Activated CD8-positive, alpha-beta T cell treated with anti-CD3 and anti-CD28 coated beads, Interleukin-2, amount 10 ng/mL, durations not matched to agents 7 days and 5 days (primary cell): ENCODE results near the gene FUT4. TPM values are rescaled to one million over a fixed set of nuclear protein-coding genes. Genes with fewer than 3 reads are reported as not detected.
"Not testable (repeated sequence)": the region's sequence is repeated elsewhere in the genome, so short reads cannot be mapped to it uniquely, and the experiment has no call there.

Experiments
- ATAC-seq: fragments of 150-1000 bp; cut with Tn5 transposase; one replicate; pipeline ENCODE4 v1.10.0; 2021; ENCODE audit warnings: moderate library complexity
- CTCF ChIA-PET: fragments of 350-600 bp; sonication (Branson Sonifier 250); formaldehyde crosslinking; loops from one replicate; lab custom pipeline; 2021; ENCODE audit warnings: antibody characterized with exemption; lab: Charles Lee
- POLR2A ChIA-PET: fragments of 350-600 bp; sonication (Branson Sonifier 250); formaldehyde crosslinking; loops from one replicate; lab custom pipeline; 2021; ENCODE audit warnings: antibody characterized with exemption; lab: Charles Lee
- DNase-seq: peaks from one replicate; pipeline ENCODE4 v3.0.0-alpha.2; 2020
- H3K27ac Mint-ChIP-seq: one replicate; pipeline ENCODE4 v1.8.0; 2021; ENCODE audit warnings: mild to moderate bottlenecking, mixed read lengths
- H3K27me3 Mint-ChIP-seq: one replicate; pipeline ENCODE4 v1.8.0; 2021; ENCODE audit warnings: low read depth, mixed read lengths
- H3K36me3 Mint-ChIP-seq: one replicate; pipeline ENCODE4 v1.8.0; 2021; ENCODE audit warnings: low read depth, mixed read lengths
- H3K4me1 Mint-ChIP-seq: one replicate; pipeline ENCODE4 v1.8.0; 2021; ENCODE audit warnings: low read depth, mixed read lengths
- H3K4me3 Mint-ChIP-seq: one replicate; pipeline ENCODE4 v1.8.0; 2021; ENCODE audit warnings: mild to moderate bottlenecking, mixed read lengths
- H3K9me3 Mint-ChIP-seq: one replicate; pipeline ENCODE4 v1.8.0; 2022; ENCODE audit warnings: mixed read lengths; ENCODE audit not compliant: insufficient read depth
- total RNA-seq, 2 experiments: library from RNA; stranded (reverse); gene quantifications; one replicate each; pipeline ENCODE4 v1.2.3, GENCODE V29; 2021

FUT4 gene
- total RNA-seq, 2 experiments from 2014 or later: 6.5 to 7.0 TPM

DNA sequence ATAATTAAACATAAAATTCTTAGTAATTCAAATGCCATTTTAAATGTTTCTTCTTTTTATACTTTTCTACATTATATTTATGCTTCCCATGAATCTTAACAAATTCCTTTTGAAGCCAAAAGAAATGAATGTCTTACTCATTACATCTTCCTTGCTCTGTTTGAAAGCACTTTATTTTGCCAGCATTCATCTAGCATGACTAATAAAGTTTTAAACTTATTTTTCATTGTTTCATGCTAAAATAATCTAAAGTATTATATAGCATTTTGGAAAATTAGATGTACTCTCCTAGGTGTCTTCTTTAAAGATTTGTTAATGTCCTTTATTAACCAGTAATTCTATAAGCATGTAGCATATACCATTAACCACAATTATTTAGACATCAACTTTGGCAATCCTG, 13.7 kb downstream of the FUT4 start:
- no peaks in the 10 kb centered on the region for H3K36me3 Mint-ChIP-seq
- CTCF ChIA-PET: no interaction called here

DNA sequence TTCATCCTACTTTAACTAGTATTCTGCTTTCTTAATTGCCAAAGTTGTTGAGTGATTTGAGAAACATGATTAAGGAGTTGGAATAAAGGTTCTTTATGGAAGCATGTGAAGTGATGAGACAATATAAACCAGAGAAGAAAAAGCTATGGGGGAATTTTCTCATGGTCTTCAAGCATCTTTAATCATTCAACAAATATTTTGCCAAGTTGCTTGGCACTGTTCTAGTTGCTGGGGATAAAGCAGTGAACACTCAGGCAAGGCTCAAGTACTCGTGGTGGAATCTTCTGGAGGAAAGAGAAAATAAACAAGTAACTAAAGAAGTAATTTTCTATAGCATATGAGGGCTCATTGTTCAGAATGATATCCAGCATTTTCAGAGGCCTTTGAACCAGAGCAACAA, 14.3 kb downstream of the FUT4 start:
- Mint-ChIP-seq H3K9me3 (no peaks in the 10 kb centered on the region), H3K4me3 (no peak overlapping the region), H3K27ac (no peak overlapping the region), H3K27me3 (no peaks in the 10 kb centered on the region), H3K36me3 (no peaks in the 10 kb centered on the region), H3K4me1 (no peaks in the 10 kb centered on the region)
- POLR2A ChIA-PET: no interaction called here
- no peak for ATAC-seq
- no peak for DNase-seq
- CTCF ChIA-PET: no interaction called here

More for the DNA sequence above, 13.7 kb downstream of the FUT4 start:
- Mint-ChIP-seq H3K4me3 (no peak overlapping the region), H3K9me3 (no peaks in the 10 kb centered on the region), H3K27ac (no peak overlapping the region), H3K4me1 (no peaks in the 10 kb centered on the region), H3K27me3 (no peaks in the 10 kb centered on the region)
- ATAC-seq (no peak), DNase-seq (no peak)
- POLR2A ChIA-PET: no interaction called here

DNA sequence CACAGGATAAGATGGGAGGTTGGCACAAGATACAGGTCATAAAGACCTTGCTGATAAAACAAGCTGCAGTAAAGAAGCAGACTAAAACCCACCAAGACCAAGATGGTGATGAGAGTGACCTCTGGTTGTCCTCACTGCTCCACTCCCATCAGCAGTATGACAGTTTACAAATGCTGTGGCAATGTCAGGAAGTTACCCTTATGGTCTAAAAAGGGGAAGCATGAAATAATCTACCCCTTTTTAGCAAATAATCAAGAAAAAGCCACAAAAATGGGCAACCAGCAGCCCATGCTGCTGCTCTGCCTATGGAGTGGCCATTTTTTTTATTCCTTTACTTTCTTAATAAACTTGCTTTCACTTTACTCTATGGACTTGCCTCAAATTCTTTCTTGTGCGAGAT, 14.7 kb downstream of the FUT4 start:
- POLR2A ChIA-PET: interaction anchor here (0.8 kb wide), 1 partner anchor 59 kb away, joined by 3 read pairs; no protein-coding TSS in a partner anchor
- Mint-ChIP-seq H3K27ac (no peak overlapping the region), H3K9me3 (no peaks in the 10 kb centered on the region), H3K4me3 (no peak overlapping the region), H3K27me3 (no peaks in the 10 kb centered on the region), H3K4me1 (no peaks in the 10 kb centered on the region), H3K36me3 (no peaks in the 10 kb centered on the region)
- ATAC-seq (no peak), DNase-seq (no peak)
- CTCF ChIA-PET: no interaction called here

- ChIA-PET POLR2A (interaction anchor here (0.8 kb wide), 1 partner anchor 60 kb away, joined by 3 read pairs; no protein-coding TSS in a partner anchor), CTCF (no interaction called here)
- DNase-seq (no peak), ATAC-seq (no peak)
- Mint-ChIP-seq H3K4me1 (no peaks in the 10 kb centered on the region), H3K27me3 (no peaks in the 10 kb centered on the region), H3K27ac (no peak overlapping the region), H3K4me3 (no peak overlapping the region), H3K9me3 (no peaks in the 10 kb centered on the region), H3K36me3 (no peaks in the 10 kb centered on the region)
These were observed 15.2 kb downstream of the FUT4 start for GRCh38 chr11:94558932-94559331.

DNA sequence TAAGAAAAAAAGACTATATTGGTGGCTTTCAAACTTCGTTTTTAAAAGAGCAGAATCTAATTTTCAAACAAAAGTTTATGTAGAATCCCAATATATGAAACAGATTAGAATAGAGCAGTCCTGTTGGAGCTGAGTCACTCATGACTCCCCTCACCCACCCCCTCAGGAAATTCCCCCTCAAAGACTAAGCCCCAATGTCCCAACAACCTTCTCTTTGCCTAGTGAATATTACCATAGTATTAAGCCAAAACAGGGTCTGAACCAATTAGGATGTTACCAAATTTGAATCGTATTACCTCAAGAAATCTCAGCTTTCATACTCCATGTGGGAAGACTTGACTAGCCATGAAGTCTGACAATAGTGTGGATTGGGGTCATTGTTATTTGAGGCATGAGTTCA, 15.6 kb downstream of the FUT4 start:
- DNase-seq (no peak), ATAC-seq (no peak)
- Mint-ChIP-seq H3K27ac (no peak overlapping the region), H3K4me1 (no peaks in the 10 kb centered on the region), H3K27me3 (no peaks in the 10 kb centered on the region), H3K9me3 (no peaks in the 10 kb centered on the region), H3K4me3 (no peak overlapping the region), H3K36me3 (no peaks in the 10 kb centered on the region)
- CTCF ChIA-PET: no interaction called here
- POLR2A ChIA-PET: interaction anchor here (0.8 kb wide), 1 partner anchor 60 kb away, joined by 3 read pairs; no protein-coding TSS in a partner anchor

DNA sequence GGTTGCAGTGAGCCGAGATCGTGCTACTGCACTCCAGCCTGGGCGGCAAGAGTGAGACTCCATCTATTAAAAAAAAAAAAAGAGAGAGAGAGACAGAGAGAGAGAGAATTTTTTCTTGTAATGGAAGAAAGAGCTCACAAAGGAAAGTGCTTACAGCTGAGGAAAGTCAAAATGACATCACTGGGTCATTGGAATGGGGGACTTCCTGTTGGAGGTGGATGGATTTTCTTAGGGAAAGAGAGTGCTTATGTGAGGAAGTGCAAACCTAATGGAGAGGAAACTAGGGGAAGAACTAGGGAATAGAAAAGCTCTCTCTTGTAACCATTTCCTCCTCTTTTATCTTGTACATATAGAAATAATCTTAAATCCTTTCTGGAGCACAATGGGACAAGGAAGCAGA, 17.1 kb downstream of the FUT4 start:
- DNase-seq: no peak
- POLR2A ChIA-PET: no interaction called here

DNA sequence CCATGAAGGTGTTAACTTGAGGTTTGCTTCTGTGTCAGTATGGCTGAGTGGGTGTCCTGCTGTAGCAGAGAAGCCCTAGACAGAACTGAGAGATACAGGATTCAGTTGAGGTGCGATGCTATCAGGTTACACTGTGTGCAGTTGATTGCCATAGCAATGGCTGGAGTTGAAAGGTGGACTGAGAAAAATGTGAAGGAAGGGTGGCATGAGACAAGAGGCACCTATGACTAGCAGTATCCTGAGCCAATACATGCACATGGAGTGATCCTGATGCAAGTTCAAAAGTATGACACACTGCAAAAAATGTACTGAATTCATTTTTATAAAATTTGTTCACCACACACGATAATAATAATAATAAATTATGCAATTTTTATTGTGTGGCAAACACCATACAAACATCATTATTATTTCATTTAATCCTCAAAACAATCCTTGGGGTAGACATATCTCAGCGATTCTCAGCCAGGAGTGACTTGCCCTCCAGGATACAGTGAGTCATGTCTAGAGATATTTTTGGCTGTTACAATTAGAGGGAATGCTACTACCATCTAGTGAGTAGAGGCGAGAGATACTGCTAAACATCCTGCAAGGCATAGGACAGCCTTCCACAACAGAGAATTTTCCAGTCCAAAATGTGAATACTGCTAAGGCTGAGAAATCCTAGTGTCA, 19.6 kb downstream of the FUT4 start:
- ChIA-PET CTCF (no interaction called here), POLR2A (no interaction called here)
- H3K27me3 Mint-ChIP-seq: no peaks in the 10 kb centered on the region
- ATAC-seq: no peak
- H3K27ac Mint-ChIP-seq: no peak overlapping the region
- no peaks in the 10 kb centered on the region for H3K4me1 Mint-ChIP-seq
- no peaks in the 10 kb centered on the region for H3K9me3 Mint-ChIP-seq
- H3K4me3 Mint-ChIP-seq: no peak overlapping the region
- H3K36me3 Mint-ChIP-seq: no peaks in the 10 kb centered on the region
- no peak for DNase-seq

More for the DNA sequence above, 17.1 kb downstream of the FUT4 start:
- no peaks in the 10 kb centered on the region for H3K4me1 Mint-ChIP-seq
- H3K9me3 Mint-ChIP-seq: no peaks in the 10 kb centered on the region
- CTCF ChIA-PET: no interaction called here
- H3K27ac Mint-ChIP-seq: no peak overlapping the region
- no peak overlapping the region for H3K4me3 Mint-ChIP-seq
- H3K36me3 Mint-ChIP-seq: no peaks in the 10 kb centered on the region
- ATAC-seq: no peak
- H3K27me3 Mint-ChIP-seq: no peaks in the 10 kb centered on the region

DNA sequence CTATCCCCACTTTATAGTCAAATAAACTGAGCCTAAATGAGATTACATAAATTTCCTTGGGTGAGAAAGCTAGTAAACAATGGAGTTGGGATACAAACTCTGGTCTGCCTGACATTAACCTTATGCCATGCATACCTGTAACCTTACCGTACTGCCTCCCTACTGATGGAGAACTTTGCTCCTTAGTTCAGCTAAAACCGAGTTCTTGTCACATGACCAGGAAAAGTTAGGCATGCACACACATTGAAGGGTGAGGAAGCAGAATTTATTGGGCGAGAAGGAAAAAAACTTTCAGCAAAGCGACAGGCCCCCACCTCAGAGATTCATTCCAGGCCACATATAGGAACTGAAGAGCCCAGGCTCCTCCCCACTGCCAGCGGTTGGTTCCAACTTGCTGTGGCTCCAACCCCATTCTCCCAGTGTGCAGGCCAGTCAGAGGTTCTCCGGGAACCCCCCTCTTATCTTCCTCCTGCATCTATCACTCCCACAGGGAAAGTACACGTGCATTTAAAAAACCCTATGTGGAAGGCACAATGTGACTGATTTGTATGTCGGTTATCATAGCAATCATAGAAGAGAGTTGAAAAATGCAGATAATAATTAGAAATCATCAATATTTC, 20.2 kb downstream of the FUT4 start:
- H3K9me3 Mint-ChIP-seq: no peaks in the 10 kb centered on the region
- H3K27me3 Mint-ChIP-seq: no peaks in the 10 kb centered on the region
- no peaks in the 10 kb centered on the region for H3K36me3 Mint-ChIP-seq
- H3K4me1 Mint-ChIP-seq: no peaks in the 10 kb centered on the region
- CTCF ChIA-PET: no interaction called here
- POLR2A ChIA-PET: no interaction called here
- no peak overlapping the region for H3K27ac Mint-ChIP-seq
- no peak for ATAC-seq
- H3K4me3 Mint-ChIP-seq: no peak overlapping the region
- no peak for DNase-seq

- Mint-ChIP-seq H3K27ac (no peak within 1 kb of the TSS), H3K36me3 (no peaks in the 10 kb centered on the region), H3K4me3 (no peak within 1 kb of the TSS), H3K4me1 (no peaks in the 10 kb centered on the region), H3K27me3 (no peaks in the 10 kb centered on the region), H3K9me3 (no peaks in the 10 kb centered on the region)
- ChIA-PET POLR2A (no interaction called here), CTCF (no interaction called here)
- DNase-seq: no peak
- ATAC-seq: no peak
These were observed 23.5 kb downstream of the FUT4 start, which contains the start of gene PIWIL4 for GRCh38 chr11:94567181-94567670. TSS of gene PIWIL4 (plus strand) at chr11:94567368. CDS start at chr11:94567519, 151 bp downstream.

GRCh38 chr11:94568200-94568599, 24.5 kb downstream of the FUT4 start:
- peaks cover 3% of the 10 kb centered on the region for H3K27me3 Mint-ChIP-seq
- CTCF ChIA-PET: no interaction called here
- POLR2A ChIA-PET: no interaction called here
- H3K36me3 Mint-ChIP-seq: no peaks in the 10 kb centered on the region
- H3K27ac Mint-ChIP-seq: no peak overlapping the region
- no peaks in the 10 kb centered on the region for H3K9me3 Mint-ChIP-seq
- no peak overlapping the region for H3K4me3 Mint-ChIP-seq
- DNase-seq (no peak), ATAC-seq (no peak)
- H3K4me1 Mint-ChIP-seq: no peaks in the 10 kb centered on the region

- Mint-ChIP-seq H3K4me1 (no peaks in the 10 kb centered on the region), H3K36me3 (no peaks in the 10 kb centered on the region), H3K9me3 (no peaks in the 10 kb centered on the region), H3K27ac (no peak overlapping the region), H3K27me3 (peaks cover 3% of the 10 kb centered on the region), H3K4me3 (no peak overlapping the region)
- DNase-seq: no peak
- ATAC-seq: no peak
- CTCF ChIA-PET: no interaction called here
- POLR2A ChIA-PET: no interaction called here
These were observed 25.0 kb downstream of the FUT4 start for GRCh38 chr11:94568717-94569116.

DNA sequence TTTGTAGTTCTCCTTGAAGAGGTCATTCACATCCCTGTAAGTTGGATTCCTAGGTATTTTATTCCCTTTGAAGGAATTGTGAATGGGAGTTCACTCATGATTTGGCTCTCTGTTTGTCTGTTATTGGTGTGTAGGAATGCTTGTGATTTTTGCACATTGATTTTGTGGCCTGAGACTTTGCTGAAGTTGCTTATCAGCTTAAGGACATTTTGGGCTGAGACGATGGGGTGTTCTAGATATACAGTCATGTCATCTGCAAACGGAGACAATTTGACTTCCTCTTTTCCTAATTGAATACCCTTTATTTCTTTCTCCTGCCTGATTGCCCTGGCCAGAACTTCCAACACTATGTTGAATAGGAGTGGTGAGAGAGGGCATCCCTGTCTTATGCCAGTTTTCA, 29.3 kb downstream of the FUT4 start:
- CTCF ChIA-PET, ATAC-seq, H3K4me1 Mint-ChIP-seq, H3K4me3 Mint-ChIP-seq, DNase-seq, H3K9me3 Mint-ChIP-seq, H3K36me3 Mint-ChIP-seq, H3K27ac Mint-ChIP-seq, H3K27me3 Mint-ChIP-seq, POLR2A ChIA-PET: not testable (repeated sequence)
